Anterior cingulate cortex (tissue), 58 donors: ENCODE results near the gene PTPN14.

Source experiments
- DNase-seq, 58 donors: peaks; one replicate each; lab custom pipeline; 2025; lab: John Stamatoyannopoulos, UW

The PTPN14 gene

GRCh38 chr1:214569357-214570004 lies 18.1 kb upstream of the PTPN14 start:
- DNase-seq = no peak

DNA sequence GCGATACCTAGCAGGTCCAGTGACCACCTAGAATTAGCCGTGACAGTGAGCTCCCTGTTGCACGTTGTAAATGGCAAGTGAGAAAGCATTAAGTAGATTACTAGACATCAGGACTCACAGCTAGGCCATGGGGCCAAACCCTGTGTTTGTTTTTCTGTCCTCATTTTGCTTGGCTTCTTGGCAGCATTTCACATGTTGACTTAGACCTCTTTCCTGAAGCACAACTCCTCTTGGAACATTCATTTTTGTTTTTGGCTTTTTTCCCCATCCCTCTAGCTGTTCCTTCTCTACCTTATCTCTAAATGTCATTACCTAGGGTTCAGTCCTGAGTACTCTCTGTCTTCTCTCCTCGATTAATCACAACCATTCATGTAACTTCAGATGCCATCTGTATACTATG lies 16.9 kb upstream of the PTPN14 start:
- DNase-seq = no peak

- no peak for DNase-seq
Measured at GRCh38 chr1:214567481-214567980, 16.1 kb upstream of the PTPN14 start.

DNA sequence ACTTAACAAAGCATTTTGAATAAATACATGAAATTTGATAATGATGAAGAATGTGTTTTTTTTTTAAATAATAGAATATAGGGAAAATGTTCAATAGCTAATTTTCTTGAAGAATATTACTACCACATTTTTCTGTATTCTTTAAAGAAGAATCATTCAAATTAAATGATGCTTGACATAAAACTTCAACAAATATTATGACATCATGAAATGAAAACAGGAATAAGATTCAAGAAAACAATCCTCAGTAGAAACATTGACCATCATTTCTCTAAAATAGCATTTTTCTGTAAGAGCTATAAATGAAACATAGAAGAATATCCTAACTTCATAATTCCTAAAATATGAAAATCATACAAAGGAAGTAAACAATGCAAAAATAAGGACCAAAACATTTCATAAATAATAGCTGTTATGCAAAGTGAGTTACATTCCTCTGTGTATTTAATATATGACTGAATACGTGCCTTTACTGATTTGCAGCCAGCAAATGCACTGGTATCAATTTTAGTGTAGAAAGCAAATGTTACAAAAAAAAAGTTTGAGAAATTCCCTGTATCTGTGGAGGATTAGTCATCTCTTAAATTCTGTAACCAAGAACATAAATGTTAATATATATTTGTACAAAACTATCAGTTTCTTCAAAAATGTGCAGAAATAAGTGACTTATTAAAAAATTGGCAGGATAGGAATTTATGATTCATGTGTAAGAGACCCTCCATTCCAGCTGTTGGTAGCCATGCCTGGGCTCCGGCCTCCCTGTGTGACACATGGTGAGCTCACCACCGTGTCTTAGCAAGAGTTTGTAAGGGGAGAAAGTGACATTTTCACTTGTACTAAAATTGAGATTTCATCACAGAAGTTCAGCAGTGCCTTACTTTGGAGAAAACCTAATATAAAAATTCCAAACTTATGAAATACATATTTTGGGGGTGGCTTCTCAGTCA lies 15.0 kb upstream of the PTPN14 start:
- no peak for DNase-seq

DNA sequence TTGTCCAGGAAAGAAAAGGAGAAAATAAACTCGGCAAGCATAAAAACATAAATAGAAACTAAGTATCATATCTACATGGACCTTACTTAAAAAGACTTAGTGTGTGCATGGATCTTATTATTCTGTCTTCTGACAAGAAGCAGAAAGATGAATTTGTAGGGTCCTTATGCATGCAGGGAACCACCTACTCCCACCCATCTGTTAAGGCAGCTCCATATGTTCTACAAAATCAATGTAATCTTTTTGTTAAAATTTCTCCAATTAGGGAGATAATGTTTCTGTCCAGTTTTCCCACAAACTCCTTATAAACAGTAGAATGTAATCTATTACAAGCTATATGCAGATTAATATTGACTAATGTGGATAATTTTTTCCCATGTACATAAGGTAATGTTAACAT lies 13.9 kb upstream of the PTPN14 start:
- no peak for DNase-seq

GRCh38 chr1:214563881-214564280 lies 12.5 kb upstream of the PTPN14 start:
- no peak for DNase-seq

GRCh38 chr1:214557952-214558735 lies 6.7 kb upstream of the PTPN14 start:
- no peak for DNase-seq

- DNase-seq = no peak
Measured at GRCh38 chr1:214553142-214553710, 1.8 kb upstream of the PTPN14 start.

GRCh38 chr1:214552174-214552608 lies 789 bp upstream of the PTPN14 start:
- DNase-seq = peak in 9 of 58 donors; percentile 3 to 39 (median 21)

GRCh38 chr1:214550857-214551435 lies 456 bp downstream of the PTPN14 start:
- peak in 6 of 58 donors; percentile 15 to 61 (median 45) for DNase-seq

- DNase-seq = no peak
Measured at GRCh38 chr1:214550013-214550856, 1.2 kb downstream of the PTPN14 start.

- DNase-seq = no peak
Measured at GRCh38 chr1:214549604-214550003, 1.8 kb downstream of the PTPN14 start.

DNA sequence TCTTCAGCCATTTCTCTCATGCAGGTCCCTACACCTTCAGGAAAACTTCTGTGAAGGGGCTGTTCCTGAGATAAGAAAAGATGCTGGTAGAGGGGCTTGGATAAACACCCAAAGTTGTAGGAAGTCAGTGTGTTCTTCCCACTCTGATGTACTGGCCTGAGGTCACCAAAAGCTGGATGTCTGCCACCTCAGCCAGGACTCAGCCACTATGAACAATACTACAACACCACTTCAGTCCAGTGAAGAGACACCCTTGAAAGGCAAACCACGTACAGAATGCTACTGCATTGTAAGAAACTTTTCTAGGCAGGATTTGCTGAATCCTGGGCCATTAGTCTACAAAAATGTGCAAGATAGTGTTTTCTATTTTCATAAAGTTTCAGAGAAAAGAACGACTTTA lies 2.4 kb downstream of the PTPN14 start:
- DNase-seq = peak in 12 of 58 donors; percentile 6 to 33 (median 15)

- DNase-seq = no peak
Measured at GRCh38 chr1:214548271-214548670, 3.1 kb downstream of the PTPN14 start.

- no peak for DNase-seq
Measured at GRCh38 chr1:214547747-214548146, 3.7 kb downstream of the PTPN14 start.

GRCh38 chr1:214546886-214547641 lies 4.3 kb downstream of the PTPN14 start:
- no peak for DNase-seq

DNA sequence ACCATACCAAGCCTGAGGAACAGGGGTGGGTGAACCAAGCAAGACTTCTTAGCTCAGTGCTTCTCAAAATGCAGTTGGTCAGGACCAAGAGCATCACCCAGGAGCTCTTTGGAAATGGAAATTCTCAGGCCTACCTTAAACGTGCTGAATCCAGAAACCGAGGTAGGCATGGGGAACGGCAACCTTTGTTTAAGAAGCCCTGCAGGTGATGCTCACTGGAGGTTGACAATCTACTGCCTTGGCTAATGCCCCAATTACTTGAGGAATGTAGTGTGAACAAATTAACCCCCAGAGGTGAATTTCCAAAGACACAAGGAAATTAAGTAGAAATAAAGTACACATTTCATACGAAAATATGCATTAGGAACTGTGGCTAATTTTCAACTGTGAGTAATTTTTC lies 5.3 kb downstream of the PTPN14 start:
- DNase-seq = no peak

DNA sequence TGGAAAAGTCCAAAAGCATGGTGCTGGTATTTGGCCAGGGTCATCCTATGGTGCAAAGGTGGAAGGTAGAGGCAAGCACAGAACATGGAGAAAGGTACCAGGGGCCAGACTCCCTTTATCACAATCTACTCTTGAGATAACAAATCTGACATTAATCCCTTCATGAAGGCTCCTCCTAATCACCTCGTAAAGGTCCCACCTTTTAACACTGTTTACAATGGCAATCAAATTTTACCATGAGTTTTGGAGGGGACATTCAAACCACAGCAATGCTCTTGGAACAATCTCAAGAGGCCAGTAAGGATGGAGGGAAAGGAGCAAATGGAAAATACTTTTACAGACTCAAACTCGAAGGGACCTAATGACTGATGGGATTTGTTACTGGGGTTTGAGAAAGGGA lies 6.1 kb downstream of the PTPN14 start:
- DNase-seq = no peak
